Measurements from ENCODE around the gene PDZD2.
"Not testable (repeated sequence)": the region's sequence is repeated elsewhere in the genome, so short reads cannot be mapped to it uniquely, and the experiment has no call there.

The PDZD2 gene

GRCh38 chr5:32076699-32077695 lies 438.1 kb downstream of the PDZD2 start:
- Histone ChIP-seq H3K4me3 (ENCODE audit: low read length) (no peak overlapping the region), H3K27ac (ENCODE audit: low read length) (no peak overlapping the region), H3K9me3 (replicated peaks; ENCODE audit: insufficient read depth, low read length) (no peaks in the 10 kb centered on the region), H3K4me1 (ENCODE audit: low read length) (no peaks in the 10 kb centered on the region), H3K9ac (ENCODE audit: low read length) (no peak overlapping the region), H3K27me3 (replicated peaks; ENCODE audit: insufficient read depth, low read length) (no peaks in the 10 kb centered on the region), H3K9me2 (replicated peaks; ENCODE audit: insufficient read depth, low read length) (no peaks in the 10 kb centered on the region), H2AFZ (ENCODE audit: low read length) (no peak overlapping the region), H3F3A (ENCODE audit: insufficient read depth, low read length) (no peaks in the 10 kb centered on the region), H3K4me2 (ENCODE audit: low read depth, low read length) (no peak overlapping the region), H3K36me3 (replicated peaks; ENCODE audit: insufficient read depth, low read length) (no peaks in the 10 kb centered on the region), H4K20me1 (ENCODE audit: insufficient read depth, low read length) (no peaks in the 10 kb centered on the region), H3K79me2 (ENCODE audit: low read length) (no peaks in the 10 kb centered on the region)
- no peak for TF ChIP-seq EZH2phosphoT487 (IDR thresholded peaks at IDR 0.05; ENCODE audit: low read length)
- TF ChIP-seq CTCF (IDR thresholded peaks at IDR 0.05; ENCODE audit: low read length), result peak; percentile 84
- DNase-seq, result peak; percentile 51

- H3K9ac ChIP-seq (ENCODE audit: low read length); H3K4me2 ChIP-seq (ENCODE audit: low read depth, low read length); H3K9me3 ChIP-seq (replicated peaks; ENCODE audit: insufficient read depth, low read length); H3K36me3 ChIP-seq (replicated peaks; ENCODE audit: insufficient read depth, low read length); H3K27me3 ChIP-seq (replicated peaks; ENCODE audit: insufficient read depth, low read length); H3K27ac ChIP-seq (ENCODE audit: low read length); H3K4me3 ChIP-seq (ENCODE audit: low read length); H3K9me2 ChIP-seq (replicated peaks; ENCODE audit: insufficient read depth, low read length); H3K79me2 ChIP-seq (ENCODE audit: low read length); H3F3A ChIP-seq (ENCODE audit: insufficient read depth, low read length); DNase-seq; H4K20me1 ChIP-seq (ENCODE audit: insufficient read depth, low read length); H2AFZ ChIP-seq (ENCODE audit: low read length); H3K4me1 ChIP-seq (ENCODE audit: low read length): not testable (repeated sequence)
These were observed 439.9 kb downstream of the PDZD2 start for GRCh38 chr5:32078855-32079254.

- H3K9me2 ChIP-seq (replicated peaks; ENCODE audit: insufficient read depth, low read length); H3F3A ChIP-seq (ENCODE audit: insufficient read depth, low read length); H3K27me3 ChIP-seq (replicated peaks; ENCODE audit: insufficient read depth, low read length); H3K4me1 ChIP-seq (ENCODE audit: low read length); H3K9ac ChIP-seq (ENCODE audit: low read length); DNase-seq; H3K9me3 ChIP-seq (replicated peaks; ENCODE audit: insufficient read depth, low read length); H2AFZ ChIP-seq (ENCODE audit: low read length); H3K36me3 ChIP-seq (replicated peaks; ENCODE audit: insufficient read depth, low read length); H3K79me2 ChIP-seq (ENCODE audit: low read length); H3K27ac ChIP-seq (ENCODE audit: low read length); H4K20me1 ChIP-seq (ENCODE audit: insufficient read depth, low read length); H3K4me2 ChIP-seq (ENCODE audit: low read depth, low read length); H3K4me3 ChIP-seq (ENCODE audit: low read length): not testable (repeated sequence)
These were observed 441.6 kb downstream of the PDZD2 start for GRCh38 chr5:32080565-32080964.

GRCh38 chr5:32082701-32083100 lies 443.8 kb downstream of the PDZD2 start:
- no peaks in the 10 kb centered on the region for H3F3A ChIP-seq (ENCODE audit: insufficient read depth, low read length)
- H3K9ac ChIP-seq (ENCODE audit: low read length), result no peak overlapping the region
- no peaks in the 10 kb centered on the region for H3K4me1 ChIP-seq (ENCODE audit: low read length)
- no peak for DNase-seq
- no peak overlapping the region for H3K4me3 ChIP-seq (ENCODE audit: low read length)
- H3K4me2 ChIP-seq (ENCODE audit: low read depth, low read length), result no peak overlapping the region
- H3K9me3 ChIP-seq (replicated peaks; ENCODE audit: insufficient read depth, low read length), result no peaks in the 10 kb centered on the region
- H3K79me2 ChIP-seq (ENCODE audit: low read length), result no peaks in the 10 kb centered on the region
- H3K36me3 ChIP-seq (replicated peaks; ENCODE audit: insufficient read depth, low read length), result no peaks in the 10 kb centered on the region
- no peaks in the 10 kb centered on the region for H3K27me3 ChIP-seq (replicated peaks; ENCODE audit: insufficient read depth, low read length)
- TF ChIP-seq EZH2phosphoT487 (IDR thresholded peaks at IDR 0.05; ENCODE audit: low read length), result no peak
- no peak for TF ChIP-seq EZH2 (optimal IDR thresholded peaks at IDR 0.05; ENCODE audit: low read depth, low read length)
- TF ChIP-seq CTCF (IDR thresholded peaks at IDR 0.05; ENCODE audit: low read length), result no peak
- no peaks in the 10 kb centered on the region for H3K9me2 ChIP-seq (replicated peaks; ENCODE audit: insufficient read depth, low read length)
- no peaks in the 10 kb centered on the region for H4K20me1 ChIP-seq (ENCODE audit: insufficient read depth, low read length)
- H2AFZ ChIP-seq (ENCODE audit: low read length), result no peak overlapping the region
- H3K27ac ChIP-seq (ENCODE audit: low read length), result no peak overlapping the region

All from MM.1S (cell line).